Prostate gland (tissue), 2 donors: ENCODE results near the gene DOK4. TPM values are rescaled to one million over a fixed set of nuclear protein-coding genes. Genes with fewer than 3 reads are reported as not detected.

Source experiments
- DNase-seq: peaks from one replicate; pipeline ENCODE4 v3.0.0-alpha.2; 2019; ENCODE audit warnings: low spot score
- H3K27ac ChIP-seq, 2 donors: fragments of 200-600 bp; sonication (generic); 2 replicates each; pipeline ENCODE4 v1.5.1; 2017 to 2019
- H3K27me3 ChIP-seq: fragments of 200-600 bp; sonication (generic); replicated peaks from 2 replicates; pipeline ENCODE4 v1.5.1; 2019; ENCODE audit not compliant: insufficient read depth
- H3K36me3 ChIP-seq, 2 donors: fragments of 200-600 bp; sonication (generic); 1 replicate in 1 of 2; 2 replicates in 1 of 2; pipeline versions ENCODE4 v1.5.1 to v1.8.1; 2017 to 2019
- H3K4me1 ChIP-seq: fragments of 200-600 bp; sonication (generic); replicated peaks from 2 replicates; pipeline ENCODE4 v1.5.1; 2019
- H3K4me3 ChIP-seq, 2 donors: fragments of 200-600 bp; sonication (generic); 2 replicates each; pipeline ENCODE4 v1.5.1; 2017 to 2019
- H3K9me3 ChIP-seq: fragments of 200-600 bp; sonication (generic); 2 replicates; pipeline ENCODE4 v1.5.1; 2017
- POLR2A ChIP-seq: fragments of 450-650 bp; IDR thresholded peaks from one replicate; pipeline ENCODE4 v1.6.1; 2016; ENCODE audit warnings: antibody characterized with exemption, mild to moderate bottlenecking
- POLR2AphosphoS5 ChIP-seq: sonication (generic); formaldehyde crosslinking; IDR thresholded peaks from one replicate; pipeline ENCODE4 v1.6.1; 2017; ENCODE audit warnings: antibody characterized with exemption
- WGBS: methylation state at CpG from one replicate; pipeline ENCODE4 v1.1.5; 2018; 5-methylcytosine and 5-hydroxymethylcytosine counted together
- intact Hi-C: fragments of 100-400 bp; cut with DNase I; formaldehyde crosslinking; loops from one replicate; pipeline ENCODE4 v1.14.2; 2022
- total RNA-seq, 2 donors: library from RNA; depleted of rRNA; stranded (reverse); fragments of >200 nt; gene quantifications; one replicate each; pipeline ENCODE4 v1.1.0, GENCODE V29; 2016
- TF ChIP-seq, protein P1 (sequence below), 4 experiments: fragments of 200-600 bp in 2 of 4; fragments of 450-650 bp in 2 of 4; sonication (generic) in 2 of 4; IDR thresholded peaks; 1 replicate in 3 of 4; 2 replicates in 1 of 4; pipeline ENCODE4 v1.5.1; 2016 to 2019; ENCODE audit warnings: antibody characterized with exemption in 4 of 4, mild to moderate bottlenecking in 2 of 4, moderate library complexity in 2 of 4

Gene DOK4
- total RNA-seq, 2 donors from 2014 or later: 26.3 to 55.4 TPM

- no peak for TF ChIP-seq POLR2AphosphoS5
- no peak for TF ChIP-seq POLR2A
- H3K27ac ChIP-seq: no peak overlapping the region
- no peaks in the 10 kb centered on the region for H3K9me3 ChIP-seq
- H3K27me3 ChIP-seq: no peaks in the 10 kb centered on the region
- no peaks in the 10 kb centered on the region for H3K36me3 ChIP-seq
- peaks cover 5% of the 10 kb centered on the region for H3K4me1 ChIP-seq
- intact Hi-C loops: no loop called here
- no peak for DNase-seq
- H3K4me3 ChIP-seq: no peak overlapping the region
- WGBS: 50% methylated on average over 6 of the region's 6 CpGs
Observed at GRCh38 chr16:57480754-57481230, 5.5 kb downstream of the DOK4 start.

- Histone ChIP-seq H3K4me1 (peaks cover 5% of the 10 kb centered on the region), H3K9me3 (no peaks in the 10 kb centered on the region), H3K4me3 (peak overlapping the region; percentile 4 to 18), H3K36me3 (no peaks in the 10 kb centered on the region), H3K27ac (peak overlapping the region in 1 of 2 donors; percentile 32), H3K27me3 (no peaks in the 10 kb centered on the region)
- WGBS: 46% methylated on average over 15 of the region's 15 CpGs
- intact Hi-C loops: loop anchor here (5.0 kb wide), 1 partner anchor 37 kb away; no protein-coding TSS in a partner anchor
- no peak for DNase-seq
- TF ChIP-seq POLR2A (no peak), POLR2AphosphoS5 (no peak)
- TF ChIP-seq, protein P1, sequence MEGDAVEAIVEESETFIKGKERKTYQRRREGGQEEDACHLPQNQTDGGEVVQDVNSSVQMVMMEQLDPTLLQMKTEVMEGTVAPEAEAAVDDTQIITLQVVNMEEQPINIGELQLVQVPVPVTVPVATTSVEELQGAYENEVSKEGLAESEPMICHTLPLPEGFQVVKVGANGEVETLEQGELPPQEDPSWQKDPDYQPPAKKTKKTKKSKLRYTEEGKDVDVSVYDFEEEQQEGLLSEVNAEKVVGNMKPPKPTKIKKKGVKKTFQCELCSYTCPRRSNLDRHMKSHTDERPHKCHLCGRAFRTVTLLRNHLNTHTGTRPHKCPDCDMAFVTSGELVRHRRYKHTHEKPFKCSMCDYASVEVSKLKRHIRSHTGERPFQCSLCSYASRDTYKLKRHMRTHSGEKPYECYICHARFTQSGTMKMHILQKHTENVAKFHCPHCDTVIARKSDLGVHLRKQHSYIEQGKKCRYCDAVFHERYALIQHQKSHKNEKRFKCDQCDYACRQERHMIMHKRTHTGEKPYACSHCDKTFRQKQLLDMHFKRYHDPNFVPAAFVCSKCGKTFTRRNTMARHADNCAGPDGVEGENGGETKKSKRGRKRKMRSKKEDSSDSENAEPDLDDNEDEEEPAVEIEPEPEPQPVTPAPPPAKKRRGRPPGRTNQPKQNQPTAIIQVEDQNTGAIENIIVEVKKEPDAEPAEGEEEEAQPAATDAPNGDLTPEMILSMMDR (IDR thresholded peaks at IDR 0.05): no peak
Observed at GRCh38 chr16:57479976-57480753, 6.1 kb downstream of the DOK4 start.

DNA sequence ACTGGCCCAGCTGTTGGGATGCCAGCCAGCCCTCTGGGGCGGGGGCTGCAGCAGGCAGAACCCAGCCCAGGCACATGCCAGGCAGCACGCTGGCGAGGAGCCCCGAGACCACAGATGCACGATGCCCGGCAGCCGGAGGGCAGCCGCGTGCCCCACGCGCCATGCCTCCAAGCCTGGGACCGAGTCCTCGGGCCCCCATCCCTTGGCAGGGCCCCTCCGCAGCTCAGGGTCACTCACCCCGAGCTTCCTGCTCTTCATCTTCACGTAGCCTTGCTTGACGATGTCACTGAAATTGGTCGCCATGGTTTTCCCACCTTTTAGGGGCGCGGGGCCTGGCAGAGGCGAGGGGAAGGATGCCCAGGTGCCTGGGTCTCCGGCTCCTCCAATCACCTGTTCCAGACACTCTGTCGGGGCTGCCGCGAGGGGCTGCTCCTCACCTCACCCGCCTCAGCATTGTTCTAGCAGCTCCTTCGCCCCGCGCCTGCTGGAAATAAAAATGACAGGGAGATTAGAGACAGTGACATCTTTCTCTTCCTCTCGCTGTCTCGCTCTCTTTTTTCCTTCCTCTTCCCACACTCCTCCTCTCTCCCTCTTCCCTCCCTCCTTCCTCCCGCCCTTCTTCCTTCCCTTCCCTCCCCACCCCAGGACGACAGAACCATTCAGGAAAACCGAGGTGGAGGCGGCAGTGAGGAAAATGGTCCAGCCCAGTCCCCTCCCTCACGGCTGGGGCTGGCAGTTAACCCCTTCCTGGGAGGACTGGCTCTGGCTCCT lies 6.9 kb downstream of the DOK4 start:
- no peaks in the 10 kb centered on the region for H3K27me3 ChIP-seq
- intact Hi-C loops: loop anchor here (5.0 kb wide), 1 partner anchor 38 kb away; no protein-coding TSS in a partner anchor
- WGBS: 23% methylated on average over 24 of the region's 36 CpGs
- peak overlapping the region; percentile 4 to 18 for H3K4me3 ChIP-seq
- DNase-seq: no peak
- peaks cover 3% of the 10 kb centered on the region for H3K4me1 ChIP-seq
- H3K36me3 ChIP-seq: no peaks in the 10 kb centered on the region
- no peak for TF ChIP-seq POLR2AphosphoS5
- TF ChIP-seq POLR2A: no peak
- TF ChIP-seq, protein P1 (IDR thresholded peaks at IDR 0.05): no peak
- H3K9me3 ChIP-seq: no peaks in the 10 kb centered on the region
- no peak overlapping the region for H3K27ac ChIP-seq

DNA sequence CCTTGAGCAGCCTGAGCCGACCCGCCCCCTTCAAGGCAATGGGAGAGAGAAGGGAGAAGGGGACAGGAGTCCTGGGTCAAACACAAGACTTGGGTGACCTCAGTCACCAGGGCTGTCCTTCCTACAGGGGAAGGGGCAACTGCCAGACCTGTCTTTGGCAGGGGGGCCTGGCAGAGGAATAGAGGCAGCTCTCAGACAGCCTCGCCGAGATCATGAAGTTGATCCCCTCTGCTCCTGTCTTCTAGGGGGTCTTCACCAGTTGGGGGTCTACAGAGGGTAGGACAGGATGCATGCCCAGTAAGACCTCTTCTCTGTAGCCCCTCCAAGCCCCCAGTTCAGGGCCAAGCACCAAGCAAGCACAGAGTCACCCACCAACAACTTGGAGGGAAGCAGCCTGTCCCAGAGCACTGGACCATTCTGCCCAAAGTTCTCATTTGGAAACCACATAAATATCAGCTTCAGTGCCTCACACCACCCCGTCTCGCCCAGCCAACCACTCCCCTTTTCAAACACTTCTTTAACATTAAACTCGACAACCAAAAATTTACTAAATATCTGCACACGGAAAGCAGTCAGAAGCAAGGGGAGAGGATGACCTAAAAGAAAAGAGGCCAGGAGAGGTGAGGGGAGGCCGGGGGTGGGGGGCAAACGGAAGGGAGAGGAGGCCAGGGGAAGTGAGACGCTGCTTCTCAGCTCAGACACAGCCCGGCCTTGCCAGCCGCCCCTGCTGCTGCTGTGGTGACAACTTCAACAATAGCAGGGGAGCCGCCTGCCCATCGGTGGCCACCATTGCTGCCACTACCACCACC lies 7.7 kb downstream of the DOK4 start:
- H3K27ac ChIP-seq: no peak overlapping the region
- H3K36me3 ChIP-seq: no peaks in the 10 kb centered on the region
- TF ChIP-seq, protein P1 (IDR thresholded peaks at IDR 0.05): no peak
- TF ChIP-seq POLR2A: no peak
- TF ChIP-seq POLR2AphosphoS5: no peak
- intact Hi-C loops: loop anchor here (5.0 kb wide), 1 partner anchor 39 kb away; no protein-coding TSS in a partner anchor
- WGBS: 52% methylated on average over 15 of the region's 15 CpGs
- no peaks in the 10 kb centered on the region for H3K9me3 ChIP-seq
- H3K27me3 ChIP-seq: no peaks in the 10 kb centered on the region
- peak overlapping the region; percentile 4 to 18 for H3K4me3 ChIP-seq
- no peak for DNase-seq
- no peaks in the 10 kb centered on the region for H3K4me1 ChIP-seq
